Spleen (tissue), 7 donors: Measurements from ENCODE around the gene COL11A1.

ENCODE experiments used
- POLR2A ChIP-seq, 3 donors: fragments of 450-650 bp; IDR thresholded peaks; one replicate each; pipeline ENCODE4 v1.5.1; 2017; ENCODE audit warnings: antibody characterized with exemption in 3 of 3, mild to moderate bottlenecking in 1 of 3
- POLR2AphosphoS5 ChIP-seq, 3 donors: sonication (generic); formaldehyde crosslinking; IDR thresholded peaks; one replicate each; pipeline ENCODE4 v1.5.1; 2017; ENCODE audit warnings: antibody characterized with exemption in 3 of 3
- TF ChIP-seq, protein P1 (sequence below), 11 experiments: fragments of 200-600 bp in 7 of 11; fragments of 450-650 bp in 4 of 11; sonication (generic) in 4 of 11; IDR thresholded peaks in 8 of 11; conservative IDR thresholded peaks in 3 of 11; 1 replicate in 7 of 11; 2 replicates in 4 of 11; pipeline versions ENCODE4 v1.4.0 to v1.8.0; 2016 to 2021; ENCODE audit warnings: antibody characterized with exemption in 11 of 11, inconsistent platforms in 4 of 11, mild to moderate bottlenecking in 1 of 11
- donor health status: DM: no; HTN: no; CAD: no; lungs with moderate emphysema.
- donor health status: DM: no; HTN: no; CAD: no.
- donor health status: DM: no; HTN: no; CAD: no.

DNA sequence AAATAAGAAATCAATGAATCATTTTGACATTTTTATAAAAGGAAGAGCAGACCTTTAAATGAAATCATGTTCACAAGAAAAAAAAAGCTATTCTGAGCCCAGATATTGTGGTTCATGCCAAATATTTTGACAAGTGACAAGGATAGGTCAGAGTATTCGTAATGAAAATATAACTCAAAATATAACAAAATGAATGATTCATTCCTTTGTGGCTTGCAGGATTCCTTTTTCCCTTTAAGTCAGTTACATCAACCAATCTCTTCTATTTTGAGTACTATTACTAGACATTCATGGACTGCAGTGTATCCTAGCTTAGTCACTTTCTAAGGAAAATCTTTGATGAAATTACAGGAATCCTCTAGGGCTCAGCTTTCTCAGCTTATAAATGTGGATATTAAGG lies 188.7 kb downstream of the COL11A1 start:
- TF ChIP-seq, protein P1, sequence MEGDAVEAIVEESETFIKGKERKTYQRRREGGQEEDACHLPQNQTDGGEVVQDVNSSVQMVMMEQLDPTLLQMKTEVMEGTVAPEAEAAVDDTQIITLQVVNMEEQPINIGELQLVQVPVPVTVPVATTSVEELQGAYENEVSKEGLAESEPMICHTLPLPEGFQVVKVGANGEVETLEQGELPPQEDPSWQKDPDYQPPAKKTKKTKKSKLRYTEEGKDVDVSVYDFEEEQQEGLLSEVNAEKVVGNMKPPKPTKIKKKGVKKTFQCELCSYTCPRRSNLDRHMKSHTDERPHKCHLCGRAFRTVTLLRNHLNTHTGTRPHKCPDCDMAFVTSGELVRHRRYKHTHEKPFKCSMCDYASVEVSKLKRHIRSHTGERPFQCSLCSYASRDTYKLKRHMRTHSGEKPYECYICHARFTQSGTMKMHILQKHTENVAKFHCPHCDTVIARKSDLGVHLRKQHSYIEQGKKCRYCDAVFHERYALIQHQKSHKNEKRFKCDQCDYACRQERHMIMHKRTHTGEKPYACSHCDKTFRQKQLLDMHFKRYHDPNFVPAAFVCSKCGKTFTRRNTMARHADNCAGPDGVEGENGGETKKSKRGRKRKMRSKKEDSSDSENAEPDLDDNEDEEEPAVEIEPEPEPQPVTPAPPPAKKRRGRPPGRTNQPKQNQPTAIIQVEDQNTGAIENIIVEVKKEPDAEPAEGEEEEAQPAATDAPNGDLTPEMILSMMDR (IDR thresholded peaks at IDR 0.05 in 8 of 11, conservative IDR thresholded peaks at IDR 0.05 in 3 of 11): no peak
- no peak for TF ChIP-seq POLR2AphosphoS5 (IDR thresholded peaks at IDR 0.05)
- TF ChIP-seq POLR2A (IDR thresholded peaks at IDR 0.05): no peak
